Small intestine (tissue), 7 donors: ENCODE measurements around the gene ZNF282. TPM values are rescaled to one million over a fixed set of nuclear protein-coding genes. Genes with fewer than 3 reads are reported as not detected.
"Not testable (repeated sequence)": the region's sequence is repeated elsewhere in the genome, so short reads cannot be mapped to it uniquely, and the experiment has no call there.

Experiments
- DNase-seq, 2 donors: peaks; one replicate each; pipeline versions ENCODE4 v3.0.0 to v3.0.0-alpha.2; 2013
- FAIRE-seq: peaks from 2 replicates; lab custom pipeline; 2012; peaks lifted over from hg19 to GRCh38; lab: Jason Lieb, UNC
- H3K27ac ChIP-seq, 3 donors: one replicate each; pipeline ENCODE4 v1.5.1; 2013; ENCODE audit warnings: low read length in 2 of 3, mild to moderate bottlenecking in 2 of 3, control low read depth in 1 of 3, inconsistent platforms in 1 of 3, low read depth in 1 of 3, moderate library complexity in 1 of 3
- H3K27me3 ChIP-seq, 3 donors: one replicate each; pipeline ENCODE4 v1.6.1; 2013; ENCODE audit warnings: low read length in 3 of 3, inconsistent platforms in 1 of 3; ENCODE audit not compliant: control insufficient read depth in 3 of 3, insufficient read depth in 3 of 3
- H3K36me3 ChIP-seq, 3 donors: one replicate each; pipeline ENCODE4 v1.6.1; 2013; ENCODE audit warnings: low read length in 3 of 3, inconsistent platforms in 1 of 3, low read depth in 1 of 3, mild to moderate bottlenecking in 1 of 3, moderate library complexity in 1 of 3; ENCODE audit not compliant: control insufficient read depth in 3 of 3, insufficient read depth in 2 of 3
- H3K4me1 ChIP-seq, 3 donors: one replicate each; pipeline ENCODE4 v1.6.1; 2013; ENCODE audit warnings: low read length in 2 of 3, inconsistent platforms in 1 of 3, low read depth in 1 of 3, mild to moderate bottlenecking in 1 of 3, moderate library complexity in 1 of 3; ENCODE audit not compliant: control insufficient read depth in 3 of 3, insufficient read depth in 2 of 3
- H3K4me3 ChIP-seq, 3 donors: one replicate each; pipeline ENCODE4 v1.5.1; 2013; ENCODE audit warnings: low read length in 3 of 3, control low read depth in 1 of 3, inconsistent platforms in 1 of 3, low read depth in 1 of 3, mild to moderate bottlenecking in 1 of 3, moderate library complexity in 1 of 3
- H3K9me3 ChIP-seq, 2 donors: one replicate each; pipeline ENCODE4 v1.6.1; 2013; ENCODE audit warnings: low read depth in 1 of 2, low read length in 1 of 2; ENCODE audit not compliant: control insufficient read depth in 2 of 2, insufficient read depth in 1 of 2
- WGBS, 3 donors: extraction: QIAGEN DNeasy Blood & Tissue Kit; methylation state at CpG; one replicate each; pipeline ENCODE4 v1.1.7; 2013; 5-methylcytosine and 5-hydroxymethylcytosine counted together
- polyA plus RNA-seq, 4 donors: library from polyadenylated mRNA; stranded (reverse) in 3 of 4; unstranded in 1 of 4; fragments of 200-250 nt in 3 of 4; fragments of 120-200 nt in 1 of 4; gene quantifications; one replicate each; pipeline versions ENCODE4 v1.2.1 to v1.2.3, GENCODE V29; 2013
- donor health status: healthy with polysubstance abuse.
- donor health status: control.
- donor health status: control.
- donor health status: Bipolar disorder and iron deficiency.
- donor health status: healthy.

The ZNF282 gene
- polyA plus RNA-seq, 4 donors = 11.1 to 28.4 (median 15.3) TPM

DNA sequence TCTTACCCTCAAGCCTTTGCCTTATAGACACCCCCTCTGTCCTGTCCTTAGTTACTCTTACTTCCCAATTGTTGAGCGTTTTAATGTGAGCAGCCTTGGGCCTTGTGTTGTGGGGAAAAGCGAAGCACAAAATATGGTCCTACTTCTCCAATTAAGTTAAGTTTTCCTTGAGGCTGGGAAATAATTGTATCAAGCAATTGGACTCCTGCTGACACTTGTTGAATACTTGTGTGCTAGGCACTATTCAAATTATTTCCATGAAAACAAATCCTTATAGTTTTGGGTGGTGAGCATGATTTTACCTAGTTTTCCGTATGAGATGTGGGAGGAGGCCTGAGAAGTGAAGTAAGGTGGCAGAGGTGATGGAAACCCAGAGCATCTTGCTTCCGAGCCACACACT is 61.2 kb downstream of the ZNF282 start:
- H3K36me3 ChIP-seq = peaks cover 14 to 35% (median 20%) of the 10 kb centered on the region in 3 donors
- no peaks in the 10 kb centered on the region for H3K9me3 ChIP-seq
- FAIRE-seq = no peak

DNA sequence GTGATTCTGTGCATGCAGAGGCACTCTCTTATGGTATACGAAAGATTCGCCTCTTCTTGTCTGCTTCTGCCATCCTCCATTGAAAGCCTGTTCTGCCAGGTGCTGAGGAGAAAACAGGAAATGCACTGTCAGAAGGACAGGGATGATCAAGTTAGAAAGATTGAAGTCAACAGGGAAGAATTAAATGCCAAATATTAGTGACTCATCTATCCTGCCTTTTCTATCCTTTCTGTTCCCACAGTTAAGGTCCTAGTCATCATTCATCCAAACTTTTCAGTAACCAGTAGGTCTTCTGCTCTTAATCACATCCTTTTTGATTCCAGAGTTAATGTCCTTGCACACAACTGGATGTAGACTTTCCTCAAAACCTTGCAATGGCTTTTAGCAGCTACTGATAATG is 61.8 kb downstream of the ZNF282 start:
- Histone ChIP-seq H3K27ac (no peak overlapping the region), H3K36me3 (peaks cover 13 to 31% (median 20%) of the 10 kb centered on the region in 3 donors), H3K27me3 (no peaks in the 10 kb centered on the region), H3K4me1 (no peaks in the 10 kb centered on the region), H3K4me3 (no peak overlapping the region), H3K9me3 (no peaks in the 10 kb centered on the region)
- 87 to 100% (median 95%) methylated on average over 2 of the region's 2 CpGs for WGBS, 3 donors
- FAIRE-seq (no peak), DNase-seq (no peak)

More for the DNA sequence above, 61.2 kb downstream of the ZNF282 start:
- 90 to 92% (median 91%) methylated on average over 4 of the region's 4 CpGs for WGBS, 3 donors
- H3K27me3 ChIP-seq = no peaks in the 10 kb centered on the region
- no peaks in the 10 kb centered on the region for H3K4me1 ChIP-seq
- no peak for DNase-seq
- no peak overlapping the region for H3K27ac ChIP-seq
- H3K4me3 ChIP-seq = no peak overlapping the region

DNA sequence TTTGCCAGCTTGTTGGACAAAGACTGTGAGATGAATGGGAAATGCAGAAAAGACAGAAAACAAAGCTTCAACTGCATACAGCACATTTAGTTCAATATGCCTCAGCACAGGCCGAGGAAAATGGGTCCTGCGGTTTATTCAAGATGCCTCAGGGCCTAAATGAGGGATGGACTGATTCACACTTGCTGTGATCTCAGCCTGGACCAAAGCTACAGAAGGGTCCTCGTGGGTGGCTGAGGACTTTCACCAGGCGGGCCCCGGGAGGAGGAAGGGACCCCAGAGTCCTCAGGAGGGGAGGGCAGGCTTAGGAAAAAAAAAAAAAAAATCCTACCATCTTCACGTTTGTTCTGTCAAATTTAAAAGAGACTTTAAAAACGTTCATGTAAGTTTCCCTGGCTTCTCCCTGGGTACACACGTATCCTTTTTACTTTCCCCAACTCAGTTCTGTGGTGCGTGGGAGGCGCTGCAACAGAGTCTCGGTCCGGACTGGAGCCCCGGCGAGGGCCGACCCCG is 66.0 kb downstream of the ZNF282 start:
- Histone ChIP-seq H3K36me3 (peaks cover 5 to 18% (median 6%) of the 10 kb centered on the region in 3 donors), H3K27ac (peak overlapping the region; percentile 69 to 97 (median 94)), H3K4me1 (peaks cover 0 to 4% (median 3%) of the 10 kb centered on the region in 3 donors), H3K9me3 (peaks cover 0 to 2% of the 10 kb centered on the region in 2 donors), H3K27me3 (no peaks in the 10 kb centered on the region), H3K4me3 (peak overlapping the region in 2 of 3 donors; percentile 63 to 71)
- peak in 1 of 2 donors; percentile 10 for DNase-seq
- 4 to 7% (median 5%) methylated on average over 16 of the region's 16 CpGs for WGBS, 3 donors
- no peak for FAIRE-seq

DNA sequence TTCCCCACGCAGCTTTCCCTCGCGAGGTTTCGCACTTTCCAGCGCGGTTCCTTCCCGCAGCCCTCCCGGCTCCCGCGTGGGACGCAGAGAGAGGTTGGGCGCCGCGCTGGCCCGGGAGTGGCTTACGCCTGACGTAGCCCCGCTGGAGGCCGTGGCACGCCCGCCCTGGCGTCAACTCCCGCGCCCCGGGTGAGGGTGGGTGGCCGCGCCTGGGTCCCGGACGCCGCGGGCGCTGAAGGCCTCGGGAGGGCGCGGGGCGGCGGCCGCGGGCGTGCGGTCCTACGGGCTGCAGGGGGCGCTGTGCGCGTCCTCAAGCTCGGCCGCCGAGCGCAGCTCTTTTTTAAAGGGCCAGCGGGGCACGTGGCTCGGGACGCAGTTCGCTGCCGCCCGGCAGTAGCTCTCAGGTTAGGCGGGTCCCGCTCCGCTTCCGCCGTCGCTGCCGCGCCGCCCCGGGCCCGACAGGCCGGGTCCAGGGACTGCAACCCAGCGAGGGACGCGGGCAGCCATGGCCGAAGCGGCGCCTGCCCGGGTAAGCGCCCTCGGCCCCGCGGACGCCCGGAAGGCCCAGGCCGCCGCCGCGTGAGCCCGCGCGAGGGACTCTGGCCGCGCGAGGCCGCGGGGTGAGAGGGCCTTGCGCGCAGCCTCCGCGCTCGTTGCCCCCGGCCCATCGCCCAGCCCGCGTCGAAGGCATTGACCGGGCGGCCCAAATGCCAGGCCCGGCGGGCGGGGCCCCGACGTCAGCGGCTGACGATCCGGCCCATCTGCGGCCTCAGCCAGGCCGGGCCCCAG is 66.7 kb downstream of the ZNF282 start, which contains the start of gene ZNF783:
Gene ZNF783 (plus strand): TSS at position 368 of the 789 bp plus-strand sequence. CDS start 138 bp downstream, at position 506.
- peaks cover 0 to 4% (median 3%) of the 10 kb centered on the region in 3 donors for H3K4me1 ChIP-seq
- 0 to 2% (median 1%) methylated on average over 71 to 115 of the region's 115 CpGs for WGBS, 3 donors
- H3K36me3 ChIP-seq = peaks cover 9 to 24% (median 9%) of the 10 kb centered on the region in 3 donors
- FAIRE-seq (no peak), DNase-seq (peak; percentile 86 to 97)
- H3K27ac ChIP-seq = peak within 1 kb of the TSS; percentile 69 to 97 (median 94)
- peak within 1 kb of the TSS; percentile 48 to 71 (median 63) for H3K4me3 ChIP-seq
- peaks cover 0 to 2% of the 10 kb centered on the region in 2 donors for H3K9me3 ChIP-seq
- no peaks in the 10 kb centered on the region for H3K27me3 ChIP-seq

DNA sequence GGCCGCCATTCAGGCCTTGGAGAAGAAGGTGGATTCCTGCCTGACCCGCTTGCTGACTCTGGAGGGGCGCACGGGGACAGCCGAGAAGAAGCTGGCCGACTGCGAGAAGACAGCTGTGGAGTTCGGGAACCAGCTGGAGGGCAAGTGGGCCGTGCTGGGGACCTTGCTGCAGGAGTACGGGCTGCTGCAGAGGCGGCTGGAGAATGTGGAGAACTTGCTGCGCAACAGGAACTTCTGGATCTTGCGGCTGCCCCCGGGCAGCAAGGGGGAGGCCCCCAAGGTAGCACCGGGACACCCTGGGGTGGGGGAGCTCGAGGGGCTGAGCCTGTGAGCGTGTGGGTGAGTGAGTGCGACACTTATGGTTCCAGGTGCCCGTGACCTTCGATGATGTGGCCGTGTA is 71.1 kb downstream of the ZNF282 start:
- WGBS, 3 donors = 94 to 97% (median 97%) methylated on average over 13 to 21 of the region's 21 CpGs
- H3K27ac ChIP-seq = no peak overlapping the region
- H3K27me3 ChIP-seq = no peaks in the 10 kb centered on the region
- peaks cover 11 to 31% (median 14%) of the 10 kb centered on the region in 3 donors for H3K36me3 ChIP-seq
- FAIRE-seq (no peak), DNase-seq (no peak)
- H3K4me3 ChIP-seq = no peak overlapping the region
- H3K9me3 ChIP-seq = peaks cover 0 to 2% of the 10 kb centered on the region in 2 donors
- H3K4me1 ChIP-seq = peaks cover 0 to 4% (median 3%) of the 10 kb centered on the region in 3 donors

DNA sequence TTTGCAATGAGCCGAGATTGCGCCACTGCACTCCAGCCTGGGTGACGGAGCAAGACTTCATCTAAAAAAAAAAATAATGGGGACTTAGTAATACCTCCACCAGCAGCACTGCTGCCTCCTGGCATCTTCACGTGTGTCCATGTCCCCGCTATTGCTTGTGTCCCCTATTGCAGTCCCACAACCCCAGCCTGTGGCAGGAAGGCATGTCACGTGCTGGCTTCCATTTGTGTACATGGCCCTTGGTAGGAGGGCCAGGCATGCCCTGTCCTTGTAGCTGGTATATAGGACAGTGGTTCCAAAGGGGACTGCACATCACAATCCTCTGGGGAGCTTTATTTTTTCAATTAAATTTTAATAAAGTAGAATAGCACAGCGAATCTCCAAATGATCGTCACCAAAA is 72.4 kb downstream of the ZNF282 start:
- Histone ChIP-seq H3K4me1 (peaks cover 0 to under 1% (median 0%) of the 10 kb centered on the region in 3 donors), H3K27me3 (no peaks in the 10 kb centered on the region), H3K9me3 (no peaks in the 10 kb centered on the region), H3K27ac (no peak overlapping the region), H3K36me3 (peaks cover 14 to 31% (median 16%) of the 10 kb centered on the region in 3 donors), H3K4me3 (no peak overlapping the region)
- FAIRE-seq = no peak
- WGBS, 3 donors = 94 to 97% (median 97%) methylated on average over 8 of the region's 8 CpGs
- no peak for DNase-seq

DNA sequence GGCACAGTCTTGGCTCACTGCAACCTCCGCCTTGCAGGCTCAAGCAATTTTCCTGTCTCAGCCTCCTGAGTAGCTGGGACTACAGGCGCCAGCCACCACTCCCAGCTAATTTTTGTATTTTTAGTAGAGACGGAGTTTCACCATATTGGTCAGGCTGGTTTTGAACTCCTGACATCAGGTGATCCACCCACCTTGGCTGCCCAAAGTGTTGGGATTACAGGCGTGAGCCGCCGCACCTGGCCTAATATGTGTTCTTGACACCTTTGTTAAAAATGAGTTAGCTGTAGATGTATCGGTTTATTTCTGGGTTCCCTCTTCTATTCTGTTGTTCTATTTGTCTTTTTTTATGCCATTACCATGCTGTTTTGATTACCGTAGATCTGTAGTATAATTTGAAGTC is 79.1 kb downstream of the ZNF282 start:
- FAIRE-seq, H3K27me3 ChIP-seq, H3K4me1 ChIP-seq, H3K27ac ChIP-seq, DNase-seq, H3K9me3 ChIP-seq, H3K4me3 ChIP-seq: not testable (repeated sequence)
- peaks cover 4 to 32% (median 8%) of the 10 kb centered on the region in 3 donors for H3K36me3 ChIP-seq
- WGBS, 3 donors = 98 to 99% (median 99%) methylated on average over 8 of the region's 8 CpGs
